ENCODE data around the gene CDK17.
"Not testable (repeated sequence)": the region's sequence is repeated elsewhere in the genome, so short reads cannot be mapped to it uniquely, and the experiment has no call there.

CDK17 gene

DNA sequence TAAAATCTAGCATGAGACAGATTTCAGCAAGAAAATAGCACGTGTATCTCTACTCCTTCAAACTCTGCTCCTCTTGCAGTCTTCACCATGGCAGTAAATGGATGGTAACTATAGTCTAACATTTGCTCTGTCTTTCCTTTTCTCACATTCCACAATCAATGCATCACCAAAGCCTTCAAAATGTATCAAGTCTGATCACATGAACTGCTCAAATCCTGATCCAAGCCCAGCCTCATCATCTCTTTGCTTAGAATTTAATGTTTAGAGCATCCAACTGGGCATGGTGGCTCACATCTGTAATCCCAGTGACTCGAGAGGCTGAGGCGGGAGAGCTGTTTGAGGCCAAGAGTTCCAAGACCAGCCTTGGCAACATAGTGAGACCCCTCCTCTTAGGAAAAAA lies 45.9 kb downstream of the CDK17 start:
- no peak for DNase-seq (ENCODE audit: low read depth)

DNA sequence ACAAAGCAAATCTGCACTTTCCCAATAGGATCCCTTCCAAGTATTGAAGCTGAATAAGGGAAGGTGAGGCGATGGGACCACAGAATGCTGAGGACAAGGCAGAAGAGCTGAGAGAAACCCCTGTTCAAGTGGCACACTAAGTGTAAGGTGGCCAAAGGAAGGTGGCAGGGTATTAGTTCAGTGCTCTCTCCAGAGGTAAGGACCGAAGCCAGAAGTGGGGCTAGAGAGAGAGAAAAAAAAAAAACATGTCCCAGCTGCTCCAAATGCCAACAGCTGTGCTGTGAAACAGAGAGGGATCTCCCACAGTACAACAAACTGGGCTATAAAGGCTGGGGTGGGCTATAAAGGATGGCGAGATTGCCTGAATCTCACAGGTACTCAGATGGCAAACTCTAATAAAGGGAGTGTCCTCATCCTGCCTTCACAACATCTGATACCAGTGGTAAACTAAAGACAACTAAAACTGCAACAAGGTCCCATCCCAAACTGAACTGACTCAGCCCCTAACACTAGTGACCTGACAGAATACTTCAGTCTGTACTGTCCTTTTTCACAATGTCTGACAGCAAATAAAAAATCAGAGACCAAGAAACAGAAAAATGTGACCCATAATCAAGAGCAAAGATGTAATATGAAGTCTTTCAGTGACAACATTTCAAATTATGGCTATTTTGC lies 47.9 kb downstream of the CDK17 start:
- no peak for DNase-seq (ENCODE audit: low read depth)

DNA sequence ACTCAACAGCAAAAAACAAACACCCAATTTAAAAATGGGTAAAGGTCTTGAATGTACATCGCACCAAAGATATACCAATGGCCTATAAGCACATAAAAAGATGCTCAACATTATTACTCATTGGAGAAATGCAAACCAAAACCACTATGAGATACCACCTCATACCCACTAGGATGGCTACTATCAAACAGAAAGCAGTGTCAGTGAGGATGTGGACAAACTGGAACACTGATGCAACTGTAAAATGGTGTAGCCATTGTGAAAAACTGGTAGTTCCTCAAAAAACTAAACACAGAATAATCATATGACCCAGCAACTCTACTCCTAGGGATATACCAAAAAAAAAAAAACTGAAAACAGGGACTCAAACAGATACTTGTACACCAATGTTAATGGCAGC lies 49.3 kb downstream of the CDK17 start:
- no peak for DNase-seq (ENCODE audit: low read depth)

DNA sequence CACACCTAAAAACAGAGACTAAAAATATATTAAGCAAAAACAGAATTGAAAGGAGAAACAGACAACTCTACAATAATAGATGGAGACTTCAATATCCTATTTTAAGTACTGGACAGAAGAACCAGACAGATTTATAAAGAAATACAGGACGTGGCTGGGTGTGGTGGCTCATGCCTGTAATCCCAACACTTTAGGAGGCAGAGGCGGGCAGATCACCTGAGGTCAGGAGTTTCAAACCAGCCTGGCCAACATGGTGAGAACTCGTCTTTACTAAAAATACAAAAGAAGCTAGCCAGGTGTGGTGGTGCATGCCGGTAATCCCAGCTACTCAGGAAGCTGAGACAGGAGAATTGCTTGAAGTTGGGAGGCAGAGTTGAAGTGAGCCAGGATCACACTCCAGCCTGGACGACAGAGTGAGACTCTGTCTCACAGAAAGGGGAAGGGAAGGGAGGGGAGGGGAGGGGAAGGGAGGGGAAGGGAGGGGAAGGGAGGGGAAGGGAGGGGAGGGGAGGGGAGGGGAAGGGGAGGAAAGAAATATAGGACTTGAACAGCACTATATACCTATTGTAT lies 53.0 kb downstream of the CDK17 start:
- DNase-seq (ENCODE audit: low read depth), result no peak

DNA sequence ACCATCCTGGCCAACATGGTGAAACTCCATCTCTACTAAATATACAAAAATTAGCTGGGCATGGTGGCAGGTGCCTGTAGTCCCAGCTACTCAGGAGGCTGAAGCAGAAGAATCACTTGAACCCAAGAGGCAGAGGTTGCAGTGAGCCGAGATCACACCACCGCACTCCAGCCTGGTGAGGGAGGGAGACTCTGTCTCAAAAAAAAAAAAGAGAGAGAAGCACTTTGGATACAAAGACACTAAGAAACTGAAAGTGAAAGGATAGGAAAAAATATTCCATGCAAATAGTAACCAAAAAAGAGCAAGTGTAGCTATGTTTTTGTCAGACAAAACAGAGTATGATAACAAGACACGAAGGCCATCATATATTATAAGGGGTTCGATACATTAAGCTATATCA lies 53.5 kb downstream of the CDK17 start:
- DNase-seq (ENCODE audit: low read depth), result not testable (repeated sequence)

DNA sequence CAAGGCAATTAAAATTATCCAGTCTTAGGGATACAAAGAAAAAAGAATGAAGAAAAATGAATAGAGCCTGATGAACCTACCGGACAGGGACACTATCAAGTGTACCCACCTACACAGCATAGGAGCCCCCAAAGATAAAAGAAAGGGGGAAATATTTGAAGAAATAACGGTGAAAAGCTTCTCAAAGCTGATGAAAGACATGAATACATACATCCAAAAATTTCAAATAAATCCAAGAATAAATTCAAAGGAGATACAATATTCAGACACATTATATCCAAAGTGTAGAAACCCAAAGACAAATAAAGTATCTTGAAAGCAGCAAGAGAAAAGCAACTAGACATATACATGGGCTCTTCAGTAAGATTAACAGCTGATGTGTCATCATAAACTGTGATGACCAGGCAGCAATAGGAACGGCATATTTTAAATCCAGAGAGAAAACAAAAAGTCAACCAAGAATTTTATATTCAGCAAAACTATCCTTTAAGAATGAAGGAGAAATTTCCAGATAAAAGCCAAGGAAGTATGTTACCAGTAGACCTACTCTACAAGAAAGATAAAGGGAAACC lies 56.0 kb downstream of the CDK17 start:
- DNase-seq (ENCODE audit: low read depth), result no peak

DNA sequence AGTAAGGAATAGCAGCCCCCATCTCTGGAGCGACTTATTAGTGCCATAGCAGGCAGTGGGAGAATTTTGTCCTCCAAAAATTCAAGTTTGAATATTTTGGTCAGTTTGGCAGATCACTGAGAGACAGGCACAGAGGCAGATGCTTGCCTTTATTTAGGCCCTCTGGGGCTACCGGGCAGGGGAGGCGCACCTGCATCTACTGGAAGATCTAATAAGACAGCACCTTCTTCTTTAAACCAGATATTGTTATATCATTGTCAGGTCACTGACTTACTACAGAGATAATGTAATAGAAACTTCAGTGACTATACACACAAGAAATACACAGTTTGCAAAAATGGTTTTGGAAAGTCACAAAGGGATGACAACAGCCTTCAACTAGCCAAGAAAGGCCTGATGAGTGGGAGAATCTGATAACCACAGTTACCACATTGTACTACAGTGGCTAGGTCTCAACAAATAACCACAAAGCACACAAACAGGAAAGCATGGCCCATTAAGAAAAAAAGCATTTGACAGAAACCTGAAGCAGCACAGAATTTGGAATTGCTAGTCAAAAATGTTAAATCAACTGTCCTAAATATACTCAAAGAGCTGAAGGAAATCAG lies 56.8 kb downstream of the CDK17 start:
- DNase-seq (ENCODE audit: low read depth), result peak; percentile 41

DNA sequence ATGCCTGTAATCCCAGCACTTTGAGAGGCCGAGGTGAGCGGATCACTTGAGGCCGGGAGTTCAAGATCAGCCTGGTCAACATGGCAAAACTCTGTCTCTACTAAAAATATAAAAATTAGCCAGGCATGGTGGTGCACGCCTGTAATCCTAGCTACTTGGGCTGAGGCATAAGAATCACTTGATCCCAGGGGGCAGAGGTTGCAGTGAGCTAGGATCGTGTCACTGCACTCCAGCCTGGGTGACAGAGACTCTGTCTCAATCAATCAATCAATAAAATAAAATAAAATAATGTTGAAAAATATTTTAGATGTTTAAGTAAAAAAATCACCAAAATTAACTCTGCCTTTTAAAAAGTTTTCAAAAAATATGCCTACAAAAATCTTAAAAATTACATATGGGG lies 60.6 kb downstream of the CDK17 start:
- not testable (repeated sequence) for DNase-seq (ENCODE audit: low read depth)

DNA sequence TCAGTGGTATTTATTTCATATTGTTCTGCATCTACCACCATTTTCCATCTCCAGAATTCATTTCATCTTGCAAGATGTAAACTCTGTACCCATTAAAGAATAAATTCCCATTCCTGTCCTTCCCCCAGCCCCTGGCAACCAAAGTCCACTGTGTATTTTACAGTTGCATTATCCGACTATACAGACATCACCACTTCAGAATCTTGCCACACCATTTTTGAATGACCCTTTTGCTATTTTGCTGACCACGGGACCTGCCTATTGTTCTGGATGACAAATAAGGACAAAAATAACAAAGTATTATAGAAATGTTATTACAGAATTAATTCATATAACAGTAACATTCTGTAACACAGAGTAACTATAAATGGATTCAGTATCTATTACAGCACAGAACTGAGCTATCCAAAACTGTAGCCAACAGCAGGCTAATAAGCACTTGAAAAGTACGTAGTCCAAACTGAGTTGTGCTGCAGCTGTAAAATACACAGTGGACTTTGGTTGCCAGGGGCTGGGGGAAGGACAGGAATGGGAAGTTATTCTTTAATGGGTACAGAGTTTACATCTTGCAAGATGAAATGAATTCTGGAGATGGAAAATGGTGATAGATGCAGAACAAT lies 61.3 kb downstream of the CDK17 start:
- no peak for DNase-seq (ENCODE audit: low read depth)

DNA sequence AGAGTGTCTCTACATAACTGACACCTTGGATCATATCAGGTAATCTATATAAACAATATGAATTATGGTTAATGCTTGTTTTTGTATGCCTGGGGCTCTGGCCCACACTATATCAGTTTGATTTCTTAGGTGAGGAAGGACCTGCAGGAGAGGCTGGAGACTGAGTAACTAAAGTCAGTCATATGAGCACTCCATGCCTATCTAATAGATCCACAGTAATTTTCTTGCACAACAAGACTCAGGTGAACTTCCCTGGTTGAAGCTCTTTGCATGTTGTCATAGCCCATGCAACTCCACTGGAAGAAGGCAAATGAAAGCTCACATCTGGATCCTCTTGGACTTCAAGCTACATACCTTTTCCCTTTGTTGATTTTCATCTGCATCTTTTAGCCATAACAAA lies 62.3 kb downstream of the CDK17 start:
- no peak for DNase-seq (ENCODE audit: low read depth)

DNA sequence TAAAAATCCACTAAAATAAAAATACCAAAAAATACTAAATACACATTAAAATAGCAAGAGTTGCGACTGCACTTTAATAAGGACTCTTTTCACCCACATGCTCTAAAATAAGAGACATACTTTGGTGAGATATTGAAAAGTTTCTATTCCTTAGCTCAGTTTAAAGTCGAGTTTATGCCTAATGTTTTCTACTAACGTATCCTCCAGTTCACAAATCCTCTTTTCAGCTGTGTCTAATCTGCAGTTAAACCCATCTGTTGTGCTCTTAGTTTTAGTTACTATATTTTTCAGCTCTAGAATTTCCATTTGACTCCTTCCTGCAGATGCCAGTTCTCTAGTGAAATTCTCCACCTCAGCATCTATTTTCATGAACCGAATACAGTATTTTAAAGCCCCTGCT lies 63.8 kb downstream of the CDK17 start:
- no peak for DNase-seq (ENCODE audit: low read depth)

DNA sequence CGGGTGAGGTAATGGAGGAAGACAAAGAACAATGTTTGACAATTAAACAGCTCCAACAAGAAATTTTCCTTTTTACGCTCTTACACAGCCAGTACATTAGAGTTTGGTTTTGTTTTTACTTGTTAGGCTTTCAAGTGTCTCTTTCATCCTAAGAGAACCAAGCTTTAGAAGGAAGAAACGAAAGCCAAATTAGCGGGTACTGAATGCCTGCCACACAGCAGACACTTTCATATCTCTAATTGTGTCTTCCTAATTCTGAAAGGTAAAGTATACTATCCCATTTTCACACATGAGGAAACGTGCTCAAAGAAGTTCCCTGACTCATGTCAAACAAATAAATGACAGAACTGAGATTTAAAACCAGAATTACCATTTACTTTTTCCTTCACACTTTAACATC lies 65.0 kb downstream of the CDK17 start:
- no peak for DNase-seq (ENCODE audit: low read depth)

DNA sequence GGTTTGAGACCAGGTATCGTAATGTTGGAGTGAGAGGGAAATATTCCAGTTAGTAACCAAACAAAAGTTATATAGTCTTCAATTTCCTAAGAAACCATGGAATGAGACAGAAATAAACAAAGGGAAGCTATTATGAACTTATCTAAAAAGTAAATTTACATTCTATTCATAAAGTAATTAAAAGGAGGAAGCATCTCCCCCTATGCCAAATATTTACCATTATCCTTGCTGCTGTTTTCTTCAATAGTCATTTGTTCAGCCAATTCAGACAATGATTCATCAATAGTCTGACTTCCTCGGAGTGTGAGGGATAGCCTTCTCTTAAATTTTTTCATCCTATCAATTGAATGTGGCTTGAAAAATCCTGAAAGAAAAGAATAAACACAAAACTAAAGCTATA lies 65.7 kb downstream of the CDK17 start:
- DNase-seq (ENCODE audit: low read depth), result no peak

DNA sequence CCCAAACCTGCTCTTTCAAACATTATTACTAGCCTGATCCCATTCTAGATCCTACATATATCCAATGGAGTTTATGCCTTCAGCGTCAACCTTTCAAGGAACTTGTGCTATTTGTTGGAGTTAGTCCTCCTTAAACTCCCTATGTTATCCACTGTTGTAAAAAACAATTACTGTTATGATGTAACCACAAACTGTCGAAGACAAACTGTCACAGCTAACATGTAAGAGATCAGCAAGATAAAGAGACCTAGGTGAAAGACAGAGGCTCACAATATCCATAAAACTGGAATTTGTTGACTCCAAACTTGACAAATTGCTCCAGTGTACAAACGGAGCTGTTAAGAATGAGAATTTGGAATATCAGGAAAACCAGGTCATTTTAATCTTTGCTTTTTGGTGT lies 70.7 kb downstream of the CDK17 start:
- no peak for DNase-seq (ENCODE audit: low read depth)

DNA sequence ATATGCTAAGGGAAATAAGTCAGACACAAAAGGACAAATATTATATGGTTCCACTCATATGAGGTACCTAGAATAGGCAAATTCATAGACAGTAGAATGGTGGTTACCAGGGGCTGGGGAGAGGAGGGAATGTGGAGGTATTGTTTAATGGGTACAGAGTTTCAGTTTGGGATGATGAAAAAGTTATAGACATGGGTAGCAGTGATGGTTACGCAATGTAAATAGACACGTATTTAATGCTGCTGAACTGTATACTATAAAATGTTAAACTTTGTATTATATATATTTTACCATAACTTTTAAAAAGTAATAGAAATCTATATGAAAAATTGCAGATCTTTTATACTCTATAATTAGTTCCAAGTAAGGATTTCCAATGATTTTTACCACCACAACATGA lies 71.2 kb downstream of the CDK17 start:
- no peak for DNase-seq (ENCODE audit: low read depth)

DNA sequence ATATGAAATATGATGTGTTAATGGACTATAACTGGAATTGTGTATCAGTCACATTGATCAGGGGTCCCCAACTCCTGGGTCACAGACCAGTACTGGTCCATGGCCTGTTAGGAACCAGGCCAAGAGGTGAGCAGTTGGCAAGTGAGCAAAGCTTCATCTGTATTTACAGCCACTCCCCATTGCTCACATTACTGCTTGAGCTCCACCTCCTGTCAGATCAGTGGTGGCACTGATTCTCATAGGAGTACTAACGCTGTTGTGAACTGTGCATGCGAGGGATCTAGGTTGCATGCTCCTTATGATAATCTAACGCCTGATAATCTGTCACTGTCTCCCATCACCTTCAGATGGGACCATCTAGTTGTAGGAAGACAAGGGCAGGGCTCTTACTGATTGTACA lies 72.3 kb downstream of the CDK17 start:
- no peak for DNase-seq (ENCODE audit: low read depth)

DNA sequence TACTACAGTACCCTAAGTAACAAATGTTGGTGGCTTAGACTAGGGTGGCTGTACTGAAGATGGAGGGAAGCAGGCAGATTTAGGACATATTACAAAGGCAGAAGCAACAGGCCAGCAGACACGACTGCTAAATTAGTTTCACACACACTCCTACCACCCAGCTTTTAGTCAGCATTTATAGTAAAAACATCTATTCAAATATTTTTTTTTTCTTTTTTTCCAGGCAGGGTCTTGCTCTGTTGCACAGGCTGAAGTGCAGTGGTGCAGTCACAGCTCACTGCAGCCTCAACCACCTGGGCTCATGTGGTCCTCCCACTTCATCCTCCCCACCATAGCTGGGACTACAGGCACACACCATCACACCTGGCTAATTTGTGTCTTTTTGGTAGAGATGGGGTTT lies 72.9 kb downstream of the CDK17 start:
- no peak for DNase-seq (ENCODE audit: low read depth)

DNA sequence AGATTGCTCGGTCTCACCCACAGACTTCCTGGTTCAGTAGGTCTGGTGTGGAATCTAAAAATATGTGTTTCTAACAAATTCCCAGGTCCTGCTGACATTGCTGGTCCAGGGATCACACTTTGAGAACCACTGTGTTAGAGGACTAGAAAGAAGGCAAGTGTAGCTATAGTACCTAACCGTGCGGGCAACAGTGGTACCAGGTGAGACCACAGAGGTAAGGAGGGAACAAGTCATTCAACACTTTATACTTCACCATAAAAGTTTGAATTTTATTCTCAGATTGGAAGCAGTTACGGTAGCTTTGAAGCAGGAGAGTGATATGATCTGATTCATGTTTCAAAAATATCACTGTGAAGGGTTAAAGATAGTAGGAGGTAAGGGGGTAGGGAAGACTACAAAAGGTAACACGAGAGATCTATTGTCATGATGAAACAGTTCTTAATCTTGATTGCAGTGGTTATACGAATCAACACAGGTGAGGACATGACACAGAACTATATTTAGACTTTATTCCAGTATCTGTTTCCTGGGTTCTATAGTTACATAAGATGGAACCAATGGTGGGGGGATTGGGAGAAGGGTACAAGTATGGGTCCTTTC lies 73.5 kb downstream of the CDK17 start:
- no peak for DNase-seq (ENCODE audit: low read depth)

DNA sequence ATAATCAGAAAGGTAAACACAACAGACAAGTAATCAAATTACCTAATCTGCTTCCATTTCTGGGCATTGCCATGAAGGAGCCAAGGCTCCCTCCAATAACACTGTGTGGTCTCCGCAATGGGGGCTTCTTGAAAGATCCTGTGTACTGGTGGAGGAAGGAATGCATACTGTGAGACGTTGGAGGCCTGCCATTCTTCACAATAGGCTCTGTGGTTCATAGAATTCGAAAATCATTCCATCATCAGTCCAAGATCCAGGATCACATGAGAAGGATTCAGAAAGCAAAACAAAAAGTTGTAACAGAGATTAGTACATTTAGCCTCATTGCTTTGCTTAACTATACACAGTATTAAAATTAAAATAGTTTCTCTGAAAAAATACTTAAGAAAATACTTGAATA lies 76.3 kb downstream of the CDK17 start:
- DNase-seq (ENCODE audit: low read depth), result no peak

DNA sequence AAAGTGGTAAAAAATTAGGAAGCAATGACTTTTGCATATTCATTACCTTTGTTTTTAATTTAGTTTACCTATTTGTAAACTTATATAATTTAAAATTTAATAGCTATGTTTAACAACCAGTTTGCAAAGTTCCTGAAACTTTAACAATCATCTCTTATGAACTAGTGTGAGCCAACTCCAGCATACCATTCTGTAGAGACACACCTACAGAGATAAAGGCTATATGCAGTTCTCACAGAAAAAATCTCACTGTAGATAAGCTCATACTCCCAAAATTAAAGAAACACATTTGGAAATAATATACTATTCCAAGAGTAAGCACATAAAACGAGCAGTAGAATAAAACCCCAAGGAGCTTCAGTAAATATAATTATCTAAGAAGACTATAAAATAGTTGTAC lies 77.5 kb downstream of the CDK17 start:
- DNase-seq (ENCODE audit: low read depth), result no peak

DNA sequence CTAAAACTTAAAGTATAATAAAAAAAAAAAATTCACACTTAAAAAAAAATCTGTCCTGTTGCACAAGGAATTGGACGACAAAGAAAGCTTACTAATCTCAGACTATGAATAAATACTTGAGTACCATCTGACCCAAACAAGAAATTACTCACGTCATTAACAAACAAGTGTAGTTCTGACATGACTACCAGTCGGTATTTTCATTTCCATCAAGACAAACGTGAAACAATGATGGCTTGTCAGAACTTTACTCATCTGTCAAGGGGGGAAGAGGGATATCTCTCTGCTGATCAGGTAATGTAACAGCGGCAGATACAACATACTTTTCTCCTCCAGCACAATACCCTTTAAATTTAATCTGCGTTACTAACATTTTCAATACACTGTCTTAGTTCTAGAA lies 78.3 kb downstream of the CDK17 start:
- DNase-seq (ENCODE audit: low read depth), result no peak

DNA sequence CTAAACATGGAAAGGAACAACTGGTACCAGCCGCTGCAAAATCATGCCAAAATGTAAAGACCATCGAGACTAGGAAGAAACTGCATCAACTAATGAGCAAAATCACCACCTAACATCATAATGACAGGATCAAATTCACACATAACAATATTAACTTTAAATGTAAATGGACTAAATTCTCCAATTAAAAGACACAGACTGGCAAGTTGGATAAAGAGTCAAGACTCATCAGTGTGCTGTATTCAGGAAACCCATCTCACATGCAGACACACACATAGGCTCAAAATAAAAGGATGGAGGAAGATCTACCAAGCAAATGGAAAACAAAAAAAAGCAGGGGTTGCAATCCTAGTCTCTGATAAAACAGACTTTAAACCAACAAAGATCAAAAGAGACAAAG lies 82.4 kb downstream of the CDK17 start:
- DNase-seq (ENCODE audit: low read depth), result not testable (repeated sequence)
